T-helper 1 cell (primary cell): ENCODE data around the gene KCNH8.

Source experiments
- DNase-seq, 5 donors: peaks; one replicate each; pipeline ENCODE4 v3.0.0-alpha.2; 2012 to 2020

KCNH8 gene

DNA sequence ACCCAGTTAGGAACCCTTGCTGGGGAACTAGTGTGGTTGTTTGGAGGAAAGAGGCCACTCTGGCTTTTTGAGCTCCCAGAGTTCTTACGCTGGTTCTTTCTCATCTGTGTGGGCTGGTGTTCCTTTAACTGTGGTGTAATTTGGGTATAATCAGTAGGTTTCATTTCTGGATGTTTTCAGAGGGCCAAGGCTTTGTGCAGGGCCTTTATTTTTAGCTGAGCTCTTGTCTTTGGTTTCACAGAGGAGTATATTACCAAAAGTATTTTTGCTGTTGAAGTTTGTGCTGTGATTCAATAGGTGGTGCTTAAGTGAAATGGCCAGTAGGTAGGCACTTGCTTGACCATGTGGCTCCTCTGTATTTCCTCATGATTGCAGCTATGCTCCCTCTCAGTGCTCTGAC is 357.9 kb downstream of the KCNH8 start:
- no peak for DNase-seq

DNA sequence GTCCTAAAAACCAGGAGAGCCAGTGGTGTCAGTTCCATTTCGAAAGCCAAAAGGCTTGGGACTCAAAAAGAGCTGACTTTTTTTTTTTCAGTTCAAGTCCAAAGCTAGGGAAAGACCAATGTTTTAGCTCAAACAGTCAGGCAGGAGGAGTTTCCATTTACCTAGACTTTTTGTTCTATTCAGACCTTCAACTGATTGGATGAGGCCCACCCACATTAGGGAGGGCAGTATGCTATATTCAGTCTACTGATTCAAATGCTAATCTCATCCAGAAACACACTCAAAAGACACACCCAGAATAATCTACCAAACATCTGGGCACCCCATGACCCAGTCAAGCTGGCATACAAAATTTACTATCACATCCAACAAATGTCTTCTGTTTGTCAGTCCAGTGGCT is 374.0 kb downstream of the KCNH8 start:
- DNase-seq = no peak

DNA sequence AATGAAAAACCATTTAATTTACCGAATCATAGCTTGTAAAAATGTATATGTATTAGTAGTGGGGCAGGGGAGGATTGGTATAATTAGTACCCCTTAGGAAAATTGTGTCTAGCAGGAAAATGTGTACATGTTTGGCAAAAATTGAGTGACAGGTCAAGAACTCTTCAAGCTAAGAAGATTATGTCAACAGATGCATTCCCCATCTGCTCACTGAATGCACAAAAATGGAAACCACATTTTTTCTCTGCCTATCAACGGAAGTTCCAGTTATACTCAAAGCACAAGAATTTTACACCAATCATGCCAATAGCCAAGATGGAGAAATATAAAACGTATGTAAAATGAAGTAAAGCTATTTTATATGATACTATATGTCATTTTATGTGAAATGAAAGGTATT is 377.8 kb downstream of the KCNH8 start:
- DNase-seq = no peak

DNA sequence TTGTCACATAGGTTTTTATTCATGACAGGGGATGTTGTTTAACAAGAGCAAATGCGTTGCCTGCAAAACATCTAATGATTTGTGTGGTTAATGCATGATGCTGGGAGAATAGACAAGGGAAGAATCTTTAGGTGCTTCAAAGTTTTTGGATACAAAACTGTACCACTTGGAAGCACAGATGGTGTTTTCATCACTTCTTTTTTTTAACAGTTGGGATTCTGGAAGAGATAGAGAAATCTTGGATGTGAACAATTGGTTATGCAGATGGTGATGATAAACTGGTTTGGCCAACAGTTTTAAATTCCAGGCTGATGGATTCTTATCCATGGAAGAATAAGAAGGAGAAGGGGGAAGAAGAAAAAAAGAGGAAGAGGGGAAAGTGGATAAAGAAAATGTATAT is 379.4 kb downstream of the KCNH8 start:
- no peak for DNase-seq

DNA sequence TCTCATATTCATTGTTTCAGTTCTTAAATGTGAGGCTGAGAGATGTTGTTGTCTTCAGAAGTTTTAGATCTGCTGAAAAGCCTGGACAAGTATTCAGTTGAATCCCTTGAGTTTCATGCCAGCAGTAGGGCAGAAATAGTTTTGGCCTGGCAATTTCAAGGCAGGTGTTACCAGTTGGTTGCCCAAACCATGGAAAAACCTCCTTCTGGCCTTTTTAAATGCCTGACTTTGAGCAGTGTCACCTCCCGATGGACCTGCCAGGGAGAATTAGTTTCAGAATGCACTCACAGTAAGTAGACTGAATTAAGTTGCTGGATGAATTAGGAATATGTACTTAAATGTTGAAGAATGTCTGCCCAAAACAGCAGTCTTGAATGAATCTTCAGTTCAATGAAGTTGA is 383.1 kb downstream of the KCNH8 start:
- DNase-seq = no peak

GRCh38 chr3:19539518-19540392 is 391.4 kb downstream of the KCNH8 start:
- DNase-seq = no peak

GRCh38 chr3:19540464-19540863 is 392.2 kb downstream of the KCNH8 start:
- DNase-seq = no peak

- no peak for DNase-seq
Observed at GRCh38 chr3:19541284-19541683, 393.0 kb downstream of the KCNH8 start.

DNA sequence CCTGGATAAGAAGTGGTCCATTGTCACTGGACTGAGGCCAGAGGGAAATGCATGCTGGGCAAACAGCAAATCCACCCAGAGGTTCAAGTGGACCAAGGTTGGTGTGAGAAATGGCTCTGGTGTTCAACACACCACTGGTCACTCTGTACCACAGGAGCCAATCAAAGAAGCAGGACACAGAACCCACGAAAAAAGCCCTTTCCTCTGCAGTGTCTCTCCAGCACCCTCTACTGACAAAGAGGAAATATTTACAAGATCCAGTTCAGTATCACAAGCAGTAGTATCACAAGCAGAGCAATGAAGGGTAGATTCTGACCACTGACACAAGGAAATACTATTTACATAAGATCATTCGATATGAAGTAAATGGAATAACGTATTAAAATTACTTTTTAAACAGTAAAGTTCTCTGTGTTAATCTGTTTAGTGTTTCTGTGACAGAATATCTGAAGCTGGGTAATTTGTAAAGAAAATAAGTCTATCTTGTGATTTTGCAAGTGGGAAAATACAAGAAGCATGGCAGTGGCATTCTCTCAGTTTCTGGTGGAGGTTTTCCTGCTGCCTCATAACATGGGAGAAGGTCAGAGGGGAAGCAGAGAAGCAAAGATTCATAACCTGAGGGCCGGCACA is 395.0 kb downstream of the KCNH8 start:
- DNase-seq = peak in 1 of 5 donors; percentile 2

GRCh38 chr3:19547665-19548464 is 399.6 kb downstream of the KCNH8 start:
- no peak for DNase-seq

GRCh38 chr3:19559724-19560442 is 411.6 kb downstream of the KCNH8 start:
- no peak for DNase-seq

DNA sequence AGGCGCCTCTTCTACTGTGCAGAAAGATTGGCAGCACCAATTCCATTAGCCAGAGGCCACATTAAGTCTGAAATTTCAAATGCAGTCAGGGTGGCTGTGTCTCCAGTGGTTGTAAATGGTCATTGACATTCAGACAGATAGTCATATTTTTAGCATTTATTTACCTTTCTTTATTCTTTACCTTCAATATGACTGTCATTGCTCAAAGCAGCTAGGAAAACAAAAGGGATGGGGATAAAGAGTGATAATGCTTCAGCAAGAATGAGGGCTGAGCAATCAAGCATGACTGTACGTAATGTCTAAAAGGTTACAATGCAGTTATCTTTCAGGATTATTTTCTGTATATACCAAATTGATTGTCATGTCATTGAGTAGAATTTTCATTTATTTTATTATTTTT is 425.3 kb downstream of the KCNH8 start:
- DNase-seq = no peak

DNA sequence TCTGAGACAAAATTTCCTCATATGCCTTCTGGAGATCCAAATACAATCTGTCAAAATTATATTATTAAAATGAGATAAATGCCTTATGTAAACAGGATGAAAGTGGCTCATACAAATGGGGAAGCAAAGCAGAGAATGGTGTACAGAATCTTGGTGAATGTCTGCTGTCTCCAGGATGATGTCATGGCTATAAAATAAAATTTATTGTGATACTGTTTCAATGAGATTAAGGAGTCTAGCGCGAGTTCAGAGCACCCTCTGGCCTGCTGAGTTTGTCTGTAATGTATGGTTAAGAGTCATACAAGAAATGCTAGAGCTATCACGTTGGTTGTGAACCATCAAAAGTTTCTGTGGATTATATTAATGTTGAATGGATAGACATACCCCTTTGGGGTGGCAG is 426.0 kb downstream of the KCNH8 start:
- no peak for DNase-seq

- DNase-seq = no peak
Observed at GRCh38 chr3:19576343-19576742, 428.0 kb downstream of the KCNH8 start.
